GM23338 (cell line): ENCODE results near the gene REM2. TPM values are rescaled to one million over a fixed set of nuclear protein-coding genes. Genes with fewer than 3 reads are reported as not detected.

ENCODE experiments used
- ATAC-seq: fragments of 200-7000 bp; cut with Tn5 transposase; 3 replicates; pipeline ENCODE4 v1.9.1; 2020
- DNase-seq: peaks from one replicate; pipeline ENCODE4 v3.0.0-alpha.2; 2015; ENCODE audit warnings: low spot score
- H2AFZ ChIP-seq: fragments of 200-600 bp; sonication (generic); 2 replicates; pipeline ENCODE4 v1.8.0; 2016; ENCODE audit warnings: antibody characterized with exemption, mild to moderate bottlenecking, moderate library complexity
- H3F3A ChIP-seq: fragments of 200-600 bp; sonication (generic); replicated peaks from 2 replicates; pipeline ENCODE4 v1.8.0; 2017; ENCODE audit warnings: antibody characterized with exemption, mixed run types, low read depth
- H3K27ac ChIP-seq: fragments of 200-600 bp; sonication (generic); 2 replicates; pipeline ENCODE4 v1.6.1; 2016; ENCODE audit warnings: low read depth
- H3K27me3 ChIP-seq: fragments of 200-600 bp; sonication (generic); 2 replicates; pipeline ENCODE4 v1.8.0; 2016; ENCODE audit warnings: mild to moderate bottlenecking, mixed run types, moderate library complexity; ENCODE audit not compliant: insufficient read depth
- H3K36me3 ChIP-seq: fragments of 200-600 bp; sonication (generic); 2 replicates; pipeline ENCODE4 v1.8.0; 2016; ENCODE audit warnings: mild to moderate bottlenecking; ENCODE audit not compliant: insufficient read depth
- H3K4me1 ChIP-seq: fragments of 200-600 bp; sonication (generic); 2 replicates; pipeline ENCODE4 v1.8.0; 2016; ENCODE audit warnings: mild to moderate bottlenecking, moderate library complexity; ENCODE audit not compliant: insufficient read depth
- H3K4me2 ChIP-seq: fragments of 200-600 bp; sonication (generic); 2 replicates; pipeline ENCODE4 v1.7.1; 2017; ENCODE audit warnings: mixed run types
- H3K4me3 ChIP-seq: fragments of 200-600 bp; sonication (generic); 2 replicates; pipeline ENCODE4 v1.6.1; 2016; ENCODE audit warnings: mixed run types
- H3K79me2 ChIP-seq: fragments of 200-600 bp; sonication (generic); replicated peaks from 2 replicates; pipeline ENCODE4 v1.8.0; 2017; ENCODE audit warnings: mild to moderate bottlenecking; ENCODE audit not compliant: insufficient read depth
- H3K9me2 ChIP-seq: fragments of 200-600 bp; sonication (generic); 2 replicates; pipeline ENCODE4 v1.8.0; 2017; ENCODE audit not compliant: insufficient read depth
- H4K20me1 ChIP-seq: fragments of 200-600 bp; sonication (generic); replicated peaks from 2 replicates; pipeline ENCODE4 v1.8.0; 2017; ENCODE audit warnings: mild to moderate bottlenecking; ENCODE audit not compliant: insufficient read depth
- H3K27ac Mint-ChIP-seq: 2 replicates; pipeline ENCODE4 v1.8.0; 2020; ENCODE audit warnings: inconsistent platforms, mild to moderate bottlenecking, moderate library complexity, mixed read lengths
- H3K27me3 Mint-ChIP-seq: 3 replicates; pipeline ENCODE4 v1.8.0; 2022; ENCODE audit warnings: low read depth, mild to moderate bottlenecking, moderate library complexity, mixed read lengths, inconsistent platforms; ENCODE audit not compliant: insufficient read depth, poor library complexity
- H3K36me3 Mint-ChIP-seq: 3 replicates; pipeline ENCODE4 v1.8.0; 2021; ENCODE audit warnings: low read depth, mild to moderate bottlenecking, inconsistent platforms, moderate library complexity, mixed read lengths
- H3K4me1 Mint-ChIP-seq: 3 replicates; pipeline ENCODE4 v1.8.0; 2020; ENCODE audit warnings: mild to moderate bottlenecking, inconsistent platforms, mixed read lengths
- H3K4me3 Mint-ChIP-seq: 3 replicates; pipeline ENCODE4 v1.8.0; 2021; ENCODE audit warnings: moderate library complexity, mild to moderate bottlenecking, inconsistent platforms, mixed read lengths
- H3K9me3 Mint-ChIP-seq: 3 replicates; pipeline ENCODE4 v1.8.0; 2020; ENCODE audit warnings: moderate library complexity, mild to moderate bottlenecking, inconsistent platforms, mixed read lengths
- CREB1 ChIP-seq: fragments of 250-450 bp; sonication (Bioruptor Pico); IDR thresholded peaks from 2 replicates; pipeline ENCODE4 v1.5.0; 2020; ENCODE audit warnings: low read depth, mild to moderate bottlenecking, moderate library complexity
- EZH2 ChIP-seq: fragments of 200-600 bp; sonication (generic); IDR thresholded peaks from one replicate; pipeline ENCODE4 v1.8.0; 2017; ENCODE audit warnings: antibody characterized with exemption, mild to moderate bottlenecking, low read depth; ENCODE audit not compliant: unreplicated experiment
- JUNB ChIP-seq: IDR thresholded peaks from one replicate; pipeline ENCODE4 v1.6.1; 2016; ENCODE audit warnings: antibody characterized with exemption; ENCODE audit not compliant: unreplicated experiment
- NANOG ChIP-seq: IDR thresholded peaks from 2 replicates; pipeline ENCODE4 v1.6.1; 2016; ENCODE audit warnings: antibody characterized with exemption, borderline replicate concordance
- POLR2AphosphoS5 ChIP-seq: IDR thresholded peaks from 2 replicates; pipeline ENCODE4 v1.6.1; 2016; ENCODE audit warnings: antibody characterized with exemption, low read depth
- STAT1 ChIP-seq: IDR thresholded peaks from one replicate; pipeline ENCODE4 v1.6.1; 2016; ENCODE audit warnings: antibody characterized with exemption; ENCODE audit not compliant: unreplicated experiment
- ZNF114 ChIP-seq: fragments of 250-450 bp; sonication (Bioruptor Pico); IDR thresholded peaks from 2 replicates; pipeline ENCODE4 v1.5.0; 2020; ENCODE audit warnings: mild to moderate bottlenecking, moderate library complexity
- ZNF331 ChIP-seq: fragments of 250-450 bp; sonication (Bioruptor Pico); IDR thresholded peaks from 2 replicates; pipeline ENCODE4 v1.5.0; 2020; ENCODE audit warnings: low read depth, mild to moderate bottlenecking, moderate library complexity
- polyA plus RNA-seq: library from polyadenylated mRNA; unstranded; fragments of >200 nt; fragmentation: Nextera tagmentation; extraction: Ambion mirVana; gene quantifications from 2 replicates; pipeline ENCODE4 v1.2.1, GENCODE V29; 2016
- total RNA-seq: library from RNA; depleted of rRNA; stranded (reverse); fragments of >200 nt; shearing (Covaris generic); gene quantifications from 2 replicates; pipeline ENCODE4 v1.2.3, GENCODE V29; 2014
- TF ChIP-seq, protein P1 (sequence below): IDR thresholded peaks from 2 replicates; pipeline ENCODE4 v1.6.1; 2016; ENCODE audit warnings: antibody characterized with exemption
- TF ChIP-seq, protein P2 (sequence below): fragments of 250-450 bp; sonication (Bioruptor Pico); IDR thresholded peaks from 2 replicates; pipeline ENCODE4 v1.5.0; 2020; ENCODE audit warnings: mild to moderate bottlenecking, moderate library complexity

REM2 gene
- total and polyA plus RNA-seq, 2 experiments from 2014 or later, result 0.31 to 2.9 TPM

DNA sequence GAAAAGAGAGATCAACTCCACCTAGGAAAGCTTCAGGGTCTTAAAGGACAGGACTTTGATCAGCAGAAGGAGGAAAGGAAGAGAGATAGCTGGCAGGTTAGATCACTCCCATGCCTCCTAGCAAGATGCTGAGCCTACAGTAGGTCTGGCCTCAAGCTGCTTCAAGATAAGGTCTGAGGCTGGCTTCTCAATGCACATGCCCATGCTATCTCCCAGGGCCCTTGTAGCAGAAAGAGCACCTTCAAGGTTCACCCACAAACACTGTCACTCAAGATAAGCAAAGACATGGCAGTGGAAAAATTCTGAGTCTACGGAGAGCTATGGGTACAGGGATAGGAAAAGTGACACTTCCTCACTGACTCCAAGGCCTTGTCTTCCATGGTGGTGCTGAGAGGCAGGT is 14.3 kb downstream of the REM2 start:
- Histone ChIP-seq H3K4me2 (no peak overlapping the region), H2AFZ (no peak overlapping the region), H4K20me1 (no peaks in the 10 kb centered on the region; the same call in none of the 2 replicates), H3K9me2 (no peaks in the 10 kb centered on the region), H3F3A (peaks cover 13% of the 10 kb centered on the region), H3K4me1 (peaks cover 14% of the 10 kb centered on the region), H3K4me3 (no peak overlapping the region), H3K36me3 (no peaks in the 10 kb centered on the region), H3K79me2 (no peaks in the 10 kb centered on the region), H3K27me3 (peaks cover 41% of the 10 kb centered on the region), H3K27ac (no peak overlapping the region)
- no peak overlapping the region for H3K4me3 Mint-ChIP-seq
- peaks cover 21% of the 10 kb centered on the region for H3K36me3 Mint-ChIP-seq
- peaks cover 22% of the 10 kb centered on the region for H3K27me3 Mint-ChIP-seq
- TF ChIP-seq POLR2AphosphoS5 (no peak), ZNF331 (CRISPR knock-in tag) (no peak), JUNB (no peak), ZNF114 (no peak), STAT1 (no peak)
- ATAC-seq (no peak), DNase-seq (no peak)
- H3K9me3 Mint-ChIP-seq, result no peaks in the 10 kb centered on the region
- H3K27ac Mint-ChIP-seq, result no peak overlapping the region
- peaks cover 8% of the 10 kb centered on the region for H3K4me1 Mint-ChIP-seq

GRCh38 chr14:22898302-22899090 is 15.5 kb downstream of the REM2 start:
- Histone ChIP-seq H3K4me1 (peaks cover 14% of the 10 kb centered on the region), H3K79me2 (no peaks in the 10 kb centered on the region), H3K27me3 (peaks cover 41% of the 10 kb centered on the region), H4K20me1 (no peaks in the 10 kb centered on the region; the same call in none of the 2 replicates), H3F3A (peaks cover 13% of the 10 kb centered on the region), H3K4me2 (no peak overlapping the region), H2AFZ (no peak overlapping the region), H3K9me2 (no peaks in the 10 kb centered on the region), H3K27ac (no peak overlapping the region), H3K4me3 (no peak overlapping the region), H3K36me3 (peaks cover 8% of the 10 kb centered on the region)
- Mint-ChIP-seq H3K27ac (no peak overlapping the region), H3K27me3 (peaks cover 22% of the 10 kb centered on the region), H3K36me3 (peaks cover 26% of the 10 kb centered on the region), H3K9me3 (no peaks in the 10 kb centered on the region), H3K4me3 (no peak overlapping the region; the same call in 2 of the 3 replicates), H3K4me1 (peaks cover 8% of the 10 kb centered on the region)
- DNase-seq (no peak), ATAC-seq (no peak)
- no peak for TF ChIP-seq NANOG
- TF ChIP-seq, protein P1, sequence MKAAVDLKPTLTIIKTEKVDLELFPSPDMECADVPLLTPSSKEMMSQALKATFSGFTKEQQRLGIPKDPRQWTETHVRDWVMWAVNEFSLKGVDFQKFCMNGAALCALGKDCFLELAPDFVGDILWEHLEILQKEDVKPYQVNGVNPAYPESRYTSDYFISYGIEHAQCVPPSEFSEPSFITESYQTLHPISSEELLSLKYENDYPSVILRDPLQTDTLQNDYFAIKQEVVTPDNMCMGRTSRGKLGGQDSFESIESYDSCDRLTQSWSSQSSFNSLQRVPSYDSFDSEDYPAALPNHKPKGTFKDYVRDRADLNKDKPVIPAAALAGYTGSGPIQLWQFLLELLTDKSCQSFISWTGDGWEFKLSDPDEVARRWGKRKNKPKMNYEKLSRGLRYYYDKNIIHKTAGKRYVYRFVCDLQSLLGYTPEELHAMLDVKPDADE, result no peak
- no peak for TF ChIP-seq ZNF331 (CRISPR knock-in tag)
- no peak for TF ChIP-seq POLR2AphosphoS5
- TF ChIP-seq, protein P2, sequence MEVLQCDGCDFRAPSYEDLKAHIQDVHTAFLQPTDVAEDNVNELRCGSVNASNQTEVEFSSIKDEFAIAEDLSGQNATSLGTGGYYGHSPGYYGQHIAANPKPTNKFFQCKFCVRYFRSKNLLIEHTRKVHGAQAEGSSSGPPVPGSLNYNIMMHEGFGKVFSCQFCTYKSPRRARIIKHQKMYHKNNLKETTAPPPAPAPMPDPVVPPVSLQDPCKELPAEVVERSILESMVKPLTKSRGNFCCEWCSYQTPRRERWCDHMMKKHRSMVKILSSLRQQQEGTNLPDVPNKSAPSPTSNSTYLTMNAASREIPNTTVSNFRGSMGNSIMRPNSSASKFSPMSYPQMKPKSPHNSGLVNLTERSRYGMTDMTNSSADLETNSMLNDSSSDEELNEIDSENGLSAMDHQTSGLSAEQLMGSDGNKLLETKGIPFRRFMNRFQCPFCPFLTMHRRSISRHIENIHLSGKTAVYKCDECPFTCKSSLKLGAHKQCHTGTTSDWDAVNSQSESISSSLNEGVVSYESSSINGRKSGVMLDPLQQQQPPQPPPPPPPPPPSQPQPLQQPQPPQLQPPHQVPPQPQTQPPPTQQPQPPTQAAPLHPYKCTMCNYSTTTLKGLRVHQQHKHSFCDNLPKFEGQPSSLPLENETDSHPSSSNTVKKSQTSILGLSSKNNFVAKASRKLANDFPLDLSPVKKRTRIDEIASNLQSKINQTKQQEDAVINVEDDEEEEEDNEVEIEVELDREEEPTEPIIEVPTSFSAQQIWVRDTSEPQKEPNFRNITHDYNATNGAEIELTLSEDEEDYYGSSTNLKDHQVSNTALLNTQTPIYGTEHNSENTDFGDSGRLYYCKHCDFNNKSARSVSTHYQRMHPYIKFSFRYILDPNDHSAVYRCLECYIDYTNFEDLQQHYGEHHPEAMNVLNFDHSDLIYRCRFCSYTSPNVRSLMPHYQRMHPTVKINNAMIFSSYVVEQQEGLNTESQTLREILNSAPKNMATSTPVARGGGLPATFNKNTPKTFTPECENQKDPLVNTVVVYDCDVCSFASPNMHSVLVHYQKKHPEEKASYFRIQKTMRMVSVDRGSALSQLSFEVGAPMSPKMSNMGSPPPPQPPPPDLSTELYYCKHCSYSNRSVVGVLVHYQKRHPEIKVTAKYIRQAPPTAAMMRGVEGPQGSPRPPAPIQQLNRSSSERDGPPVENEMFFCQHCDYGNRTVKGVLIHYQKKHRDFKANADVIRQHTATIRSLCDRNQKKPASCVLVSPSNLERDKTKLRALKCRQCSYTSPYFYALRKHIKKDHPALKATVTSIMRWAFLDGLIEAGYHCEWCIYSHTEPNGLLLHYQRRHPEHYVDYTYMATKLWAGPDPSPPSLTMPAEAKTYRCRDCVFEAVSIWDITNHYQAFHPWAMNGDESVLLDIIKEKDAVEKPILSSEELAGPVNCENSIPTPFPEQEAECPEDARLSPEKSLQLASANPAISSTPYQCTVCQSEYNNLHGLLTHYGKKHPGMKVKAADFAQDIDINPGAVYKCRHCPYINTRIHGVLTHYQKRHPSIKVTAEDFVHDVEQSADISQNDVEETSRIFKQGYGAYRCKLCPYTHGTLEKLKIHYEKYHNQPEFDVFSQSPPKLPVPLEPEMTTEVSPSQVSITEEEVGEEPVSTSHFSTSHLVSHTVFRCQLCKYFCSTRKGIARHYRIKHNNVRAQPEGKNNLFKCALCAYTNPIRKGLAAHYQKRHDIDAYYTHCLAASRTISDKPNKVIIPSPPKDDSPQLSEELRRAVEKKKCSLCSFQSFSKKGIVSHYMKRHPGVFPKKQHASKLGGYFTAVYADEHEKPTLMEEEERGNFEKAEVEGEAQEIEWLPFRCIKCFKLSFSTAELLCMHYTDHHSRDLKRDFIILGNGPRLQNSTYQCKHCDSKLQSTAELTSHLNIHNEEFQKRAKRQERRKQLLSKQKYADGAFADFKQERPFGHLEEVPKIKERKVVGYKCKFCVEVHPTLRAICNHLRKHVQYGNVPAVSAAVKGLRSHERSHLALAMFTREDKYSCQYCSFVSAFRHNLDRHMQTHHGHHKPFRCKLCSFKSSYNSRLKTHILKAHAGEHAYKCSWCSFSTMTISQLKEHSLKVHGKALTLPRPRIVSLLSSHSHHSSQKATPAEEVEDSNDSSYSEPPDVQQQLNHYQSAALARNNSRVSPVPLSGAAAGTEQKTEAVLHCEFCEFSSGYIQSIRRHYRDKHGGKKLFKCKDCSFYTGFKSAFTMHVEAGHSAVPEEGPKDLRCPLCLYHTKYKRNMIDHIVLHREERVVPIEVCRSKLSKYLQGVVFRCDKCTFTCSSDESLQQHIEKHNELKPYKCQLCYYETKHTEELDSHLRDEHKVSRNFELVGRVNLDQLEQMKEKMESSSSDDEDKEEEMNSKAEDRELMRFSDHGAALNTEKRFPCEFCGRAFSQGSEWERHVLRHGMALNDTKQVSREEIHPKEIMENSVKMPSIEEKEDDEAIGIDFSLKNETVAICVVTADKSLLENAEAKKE (CRISPR knock-in tag), result no peak
- TF ChIP-seq ZNF114, result no peak
- TF ChIP-seq EZH2, result no peak
- no peak for TF ChIP-seq CREB1
- TF ChIP-seq STAT1, result no peak
